LNCaP clone FGC (cell line): Measurements from ENCODE around the gene PHTF1.
A peak's percentile ranks its signal among the peaks of the same experiment; 100 is the strongest.

ENCODE experiments used
- DNase-seq: peaks from one replicate; pipeline ENCODE4 v3.0.0-alpha.2; 2011; ENCODE audit warnings: low read depth
- H3K4me3 ChIP-seq: 2 replicates; pipeline ENCODE4 v1.5.1; 2011; ENCODE audit warnings: mild to moderate bottlenecking, low read depth, low read length, control low read depth
- TF ChIP-seq, protein P1 (sequence below): IDR thresholded peaks from 2 replicates; pipeline ENCODE4 v1.5.1; 2012; ENCODE audit warnings: mild to moderate bottlenecking; ENCODE audit not compliant: control insufficient read depth, insufficient read depth; ENCODE audit errors: extremely low read depth

Gene PHTF1

DNA sequence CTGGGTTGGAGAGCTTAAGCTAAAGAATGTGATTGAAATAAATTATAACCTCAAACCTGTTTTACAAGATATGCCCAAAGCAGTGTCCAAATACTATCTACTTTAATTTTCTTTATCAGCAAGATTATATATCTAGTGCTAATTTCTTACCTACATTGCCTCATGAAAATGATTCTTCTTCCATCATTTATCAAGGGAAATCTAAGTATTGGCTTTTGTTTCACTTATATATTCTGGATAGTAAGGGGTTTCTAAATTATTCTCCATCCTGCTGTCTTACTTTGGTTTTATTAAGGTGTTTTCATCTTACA, 81.2 kb downstream of the PHTF1 start:
- TF ChIP-seq, protein P1, sequence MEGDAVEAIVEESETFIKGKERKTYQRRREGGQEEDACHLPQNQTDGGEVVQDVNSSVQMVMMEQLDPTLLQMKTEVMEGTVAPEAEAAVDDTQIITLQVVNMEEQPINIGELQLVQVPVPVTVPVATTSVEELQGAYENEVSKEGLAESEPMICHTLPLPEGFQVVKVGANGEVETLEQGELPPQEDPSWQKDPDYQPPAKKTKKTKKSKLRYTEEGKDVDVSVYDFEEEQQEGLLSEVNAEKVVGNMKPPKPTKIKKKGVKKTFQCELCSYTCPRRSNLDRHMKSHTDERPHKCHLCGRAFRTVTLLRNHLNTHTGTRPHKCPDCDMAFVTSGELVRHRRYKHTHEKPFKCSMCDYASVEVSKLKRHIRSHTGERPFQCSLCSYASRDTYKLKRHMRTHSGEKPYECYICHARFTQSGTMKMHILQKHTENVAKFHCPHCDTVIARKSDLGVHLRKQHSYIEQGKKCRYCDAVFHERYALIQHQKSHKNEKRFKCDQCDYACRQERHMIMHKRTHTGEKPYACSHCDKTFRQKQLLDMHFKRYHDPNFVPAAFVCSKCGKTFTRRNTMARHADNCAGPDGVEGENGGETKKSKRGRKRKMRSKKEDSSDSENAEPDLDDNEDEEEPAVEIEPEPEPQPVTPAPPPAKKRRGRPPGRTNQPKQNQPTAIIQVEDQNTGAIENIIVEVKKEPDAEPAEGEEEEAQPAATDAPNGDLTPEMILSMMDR = no peak
- no peak for DNase-seq
- H3K4me3 ChIP-seq = no peak overlapping the region

DNA sequence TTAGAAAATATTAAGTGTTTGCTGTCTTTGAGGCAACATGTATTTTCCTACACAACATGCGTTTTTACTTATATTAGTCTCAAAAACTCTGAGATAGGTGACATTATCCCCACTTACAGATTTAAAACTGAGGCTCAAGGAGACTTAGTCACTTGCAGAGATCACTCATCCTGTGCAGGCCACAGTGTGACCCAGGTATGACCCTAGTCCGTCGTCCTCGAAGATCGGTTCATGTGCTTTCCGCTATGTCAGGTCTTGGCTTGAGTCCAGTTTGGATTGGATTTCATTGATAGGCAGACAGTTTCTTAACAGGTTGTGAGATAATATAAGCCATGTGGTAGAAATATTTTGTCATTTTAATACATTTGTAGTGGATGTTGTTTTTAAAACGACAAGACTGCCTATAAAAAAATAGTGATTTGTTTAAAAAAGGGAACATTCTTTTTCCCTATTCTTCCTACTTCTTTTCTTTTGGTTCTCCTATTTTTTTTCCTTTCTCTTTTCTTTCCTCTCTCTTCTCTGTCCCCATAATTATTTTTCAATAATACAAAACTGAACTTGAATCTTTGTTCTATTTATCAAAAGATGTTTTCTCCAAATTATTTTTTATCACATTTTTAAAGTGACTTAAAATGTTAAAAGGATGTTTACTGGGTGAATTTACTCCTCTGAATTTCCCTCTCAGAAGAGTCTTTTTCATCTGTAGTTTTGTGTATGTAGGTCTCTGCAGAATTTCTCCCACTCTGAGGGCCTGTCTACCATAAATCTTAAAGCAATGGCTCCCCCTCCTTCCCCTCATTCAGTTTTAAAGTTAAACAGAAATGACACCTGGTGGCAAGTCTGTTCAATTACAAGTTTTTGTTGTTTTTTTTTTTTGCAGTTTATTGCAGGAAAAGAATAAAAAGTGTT, 81.8 kb downstream of the PHTF1 start:
- no peak overlapping the region for H3K4me3 ChIP-seq
- TF ChIP-seq, protein P1 = peak; percentile 60
- DNase-seq = peak; percentile 33

DNA sequence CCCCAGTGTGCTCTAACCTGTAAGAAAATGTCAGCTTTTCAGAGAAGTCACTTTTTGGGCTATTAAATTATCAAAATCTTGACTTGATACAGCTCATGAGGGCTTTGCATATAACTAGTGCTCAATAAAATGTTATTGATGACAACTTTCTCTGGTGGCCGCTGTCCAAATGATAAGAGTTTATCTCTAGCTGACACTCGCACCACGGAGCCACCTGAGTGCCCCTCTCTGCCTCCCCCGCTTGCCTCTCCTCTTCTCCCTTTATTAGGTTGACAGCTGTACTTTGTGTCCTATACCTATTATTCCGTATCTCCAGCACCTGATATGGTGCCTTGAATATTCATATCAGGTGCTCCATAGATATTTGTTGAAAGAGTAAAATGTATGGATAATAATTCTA, 82.8 kb downstream of the PHTF1 start:
- TF ChIP-seq, protein P1 = no peak
- DNase-seq = no peak
- no peak overlapping the region for H3K4me3 ChIP-seq

DNA sequence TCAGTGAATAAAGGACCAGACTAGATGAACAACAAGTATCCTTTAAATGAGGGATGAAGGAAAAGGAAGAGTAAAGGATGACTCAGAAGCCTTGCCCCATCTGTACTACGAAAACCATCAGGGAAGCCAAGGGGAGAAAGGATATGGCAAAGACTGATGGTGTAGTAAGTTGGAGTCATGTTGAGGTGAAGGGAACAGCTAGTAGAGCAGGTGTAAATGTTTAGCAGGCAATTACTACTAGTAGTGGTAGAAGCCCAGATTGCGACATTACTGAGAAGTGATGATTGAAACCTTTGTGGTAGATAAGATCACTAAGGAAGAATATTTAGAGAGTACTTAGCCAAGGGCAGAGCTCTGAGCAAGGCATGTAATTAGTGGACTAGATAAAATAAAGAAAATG, 84.0 kb downstream of the PHTF1 start:
- no peak for DNase-seq
- TF ChIP-seq, protein P1 = no peak
- no peak overlapping the region for H3K4me3 ChIP-seq

- no peak for DNase-seq
- H3K4me3 ChIP-seq = no peak overlapping the region
- TF ChIP-seq, protein P1 = no peak
These were observed 84.7 kb downstream of the PHTF1 start for GRCh38 chr1:113674591-113674990.

DNA sequence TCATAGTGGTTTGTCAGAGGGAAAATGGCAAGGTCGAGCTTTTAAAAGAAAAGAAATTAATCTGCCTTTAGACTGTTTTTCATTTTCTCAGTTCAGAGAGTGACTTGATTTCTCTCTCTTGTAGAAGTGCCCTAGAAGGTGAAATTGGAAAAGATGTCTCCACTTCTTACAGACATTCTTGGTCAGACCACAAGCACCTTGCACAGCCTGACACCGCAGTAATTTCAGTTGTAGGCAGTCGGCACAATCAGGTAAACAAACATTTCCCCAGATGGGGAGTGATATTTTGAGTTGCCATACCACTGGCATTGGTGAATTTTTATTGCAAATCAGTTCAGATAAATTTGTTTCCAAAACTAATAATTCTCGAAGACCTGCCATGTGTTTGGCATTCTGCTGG, 86.8 kb downstream of the PHTF1 start:
- TF ChIP-seq, protein P1 = no peak

DNA sequence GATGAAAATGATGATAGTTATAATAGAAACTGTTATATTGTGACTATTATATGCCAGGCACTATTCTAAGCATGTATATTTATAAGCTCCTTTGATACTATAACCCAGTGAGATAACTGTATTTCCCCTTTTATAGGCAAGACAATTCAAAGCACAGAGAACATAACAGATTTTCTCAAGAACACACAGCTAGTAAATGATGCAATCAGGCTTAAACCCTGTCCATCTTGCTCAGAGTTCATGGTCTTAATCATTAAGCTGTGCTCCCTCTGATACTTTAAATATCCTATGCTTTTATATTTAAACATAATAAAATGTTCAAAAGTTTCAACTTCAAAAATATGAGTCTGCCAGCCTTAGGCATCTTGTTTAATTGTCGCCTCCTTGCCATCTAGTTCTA, 88.6 kb downstream of the PHTF1 start:
- no peak overlapping the region for H3K4me3 ChIP-seq
- DNase-seq = no peak
- TF ChIP-seq, protein P1 = no peak

More for the DNA sequence above, 86.8 kb downstream of the PHTF1 start:
- no peak for DNase-seq
- no peak overlapping the region for H3K4me3 ChIP-seq
